ENCODE results near the gene ECE2.

Gene ECE2

DNA sequence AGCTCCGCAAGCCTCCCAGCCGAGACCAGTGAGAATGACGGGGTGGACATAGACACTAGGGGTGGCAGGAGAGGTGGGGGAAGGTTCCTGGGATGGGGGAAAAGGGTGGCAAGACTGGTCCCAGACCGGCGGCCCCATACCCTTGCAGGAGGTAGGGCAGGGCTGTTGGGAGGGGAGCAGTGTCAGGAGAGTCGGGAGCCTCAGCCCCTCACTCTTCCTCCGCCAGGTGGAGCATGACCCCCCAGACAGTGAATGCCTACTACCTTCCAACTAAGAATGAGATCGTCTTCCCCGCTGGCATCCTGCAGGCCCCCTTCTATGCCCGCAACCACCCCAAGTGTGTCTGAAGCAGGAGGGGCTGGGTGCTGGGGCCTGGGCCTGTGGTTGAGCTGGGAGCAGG is 14.5 kb downstream of the ECE2 start:
- Histone ChIP-seq H3K4me3 (replicated peaks; ENCODE audit: low read depth, low read length) (no peak overlapping the region), H3K36me3 (ENCODE audit: control insufficient read depth, insufficient read depth, low read length) (no peaks in the 10 kb centered on the region), H3K27me3 (replicated peaks; ENCODE audit: control insufficient read depth, insufficient read depth, low read length) (no peaks in the 10 kb centered on the region; the same call in 1 of the 2 replicates)
- TF ChIP-seq, protein P1, sequence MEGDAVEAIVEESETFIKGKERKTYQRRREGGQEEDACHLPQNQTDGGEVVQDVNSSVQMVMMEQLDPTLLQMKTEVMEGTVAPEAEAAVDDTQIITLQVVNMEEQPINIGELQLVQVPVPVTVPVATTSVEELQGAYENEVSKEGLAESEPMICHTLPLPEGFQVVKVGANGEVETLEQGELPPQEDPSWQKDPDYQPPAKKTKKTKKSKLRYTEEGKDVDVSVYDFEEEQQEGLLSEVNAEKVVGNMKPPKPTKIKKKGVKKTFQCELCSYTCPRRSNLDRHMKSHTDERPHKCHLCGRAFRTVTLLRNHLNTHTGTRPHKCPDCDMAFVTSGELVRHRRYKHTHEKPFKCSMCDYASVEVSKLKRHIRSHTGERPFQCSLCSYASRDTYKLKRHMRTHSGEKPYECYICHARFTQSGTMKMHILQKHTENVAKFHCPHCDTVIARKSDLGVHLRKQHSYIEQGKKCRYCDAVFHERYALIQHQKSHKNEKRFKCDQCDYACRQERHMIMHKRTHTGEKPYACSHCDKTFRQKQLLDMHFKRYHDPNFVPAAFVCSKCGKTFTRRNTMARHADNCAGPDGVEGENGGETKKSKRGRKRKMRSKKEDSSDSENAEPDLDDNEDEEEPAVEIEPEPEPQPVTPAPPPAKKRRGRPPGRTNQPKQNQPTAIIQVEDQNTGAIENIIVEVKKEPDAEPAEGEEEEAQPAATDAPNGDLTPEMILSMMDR (IDR thresholded peaks at IDR 0.05; ENCODE audit: insufficient read depth, low read length, poor library complexity, severe bottlenecking): no peak
- no peak for DNase-seq (ENCODE audit: extremely low read depth, insufficient read length)

DNA sequence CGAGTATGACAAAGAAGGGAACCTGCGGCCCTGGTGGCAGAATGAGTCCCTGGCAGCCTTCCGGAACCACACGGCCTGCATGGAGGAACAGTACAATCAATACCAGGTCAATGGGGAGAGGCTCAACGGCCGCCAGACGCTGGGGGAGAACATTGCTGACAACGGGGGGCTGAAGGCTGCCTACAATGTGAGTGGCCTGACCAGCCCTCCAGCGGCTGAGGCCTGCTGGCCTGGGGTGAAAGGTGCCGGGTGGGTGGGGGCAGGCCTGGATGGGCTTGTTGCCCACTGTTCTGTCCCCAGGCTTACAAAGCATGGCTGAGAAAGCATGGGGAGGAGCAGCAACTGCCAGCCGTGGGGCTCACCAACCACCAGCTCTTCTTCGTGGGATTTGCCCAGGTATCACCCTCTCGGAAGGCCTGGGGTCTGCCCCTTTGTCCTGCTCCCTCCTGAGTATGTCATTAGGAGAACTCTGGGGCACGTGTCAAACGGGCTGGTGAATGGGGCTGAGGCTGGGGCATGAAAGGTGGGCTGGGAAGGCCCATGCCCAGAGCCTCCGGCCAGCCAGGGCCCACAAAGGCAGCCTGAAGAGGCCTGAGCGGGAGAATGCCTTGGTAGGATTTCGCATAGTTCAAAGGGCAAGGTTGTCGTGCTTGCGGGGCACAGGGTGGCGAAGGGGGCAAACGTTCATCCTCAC is 15.4 kb downstream of the ECE2 start:
- TF ChIP-seq, protein P1 (IDR thresholded peaks at IDR 0.05; ENCODE audit: insufficient read depth, low read length, poor library complexity, severe bottlenecking): no peak
- DNase-seq (ENCODE audit: extremely low read depth, insufficient read length): no peak
- H3K4me3 ChIP-seq (replicated peaks; ENCODE audit: low read depth, low read length): no peak overlapping the region
- no peaks in the 10 kb centered on the region for H3K36me3 ChIP-seq (ENCODE audit: control insufficient read depth, insufficient read depth, low read length)
- no peaks in the 10 kb centered on the region for H3K27me3 ChIP-seq (replicated peaks; ENCODE audit: control insufficient read depth, insufficient read depth, low read length)

DNA sequence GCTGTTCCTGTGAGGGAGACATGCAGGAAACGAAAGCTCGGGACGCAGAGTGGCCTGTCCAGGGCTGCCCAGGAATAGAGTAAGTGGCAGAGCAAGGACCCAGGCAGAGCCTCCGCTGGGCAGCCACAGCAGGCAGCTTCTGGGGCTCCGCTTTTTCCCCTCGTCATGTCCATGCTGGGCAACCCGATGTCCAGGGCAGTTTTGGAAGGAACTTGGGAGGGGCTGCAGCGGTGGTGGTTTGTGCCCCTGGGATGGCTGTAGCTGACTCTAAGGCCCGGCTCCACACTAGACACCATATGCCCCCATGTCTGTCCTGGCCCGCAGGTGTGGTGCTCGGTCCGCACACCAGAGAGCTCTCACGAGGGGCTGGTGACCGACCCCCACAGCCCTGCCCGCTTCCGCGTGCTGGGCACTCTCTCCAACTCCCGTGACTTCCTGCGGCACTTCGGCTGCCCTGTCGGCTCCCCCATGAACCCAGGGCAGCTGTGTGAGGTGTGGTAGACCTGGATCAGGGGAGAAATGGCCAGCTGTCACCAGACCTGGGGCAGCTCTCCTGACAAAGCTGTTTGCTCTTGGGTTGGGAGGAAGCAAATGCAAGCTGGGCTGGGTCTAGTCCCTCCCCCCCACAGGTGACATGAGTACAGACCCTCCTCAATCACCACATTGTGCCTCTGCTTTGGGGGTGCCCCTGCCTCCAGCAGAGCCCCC is 16.1 kb downstream of the ECE2 start:
- DNase-seq (ENCODE audit: extremely low read depth, insufficient read length): no peak
- no peaks in the 10 kb centered on the region for H3K27me3 ChIP-seq (replicated peaks; ENCODE audit: control insufficient read depth, insufficient read depth, low read length)
- H3K36me3 ChIP-seq (ENCODE audit: control insufficient read depth, insufficient read depth, low read length): no peaks in the 10 kb centered on the region
- no peak overlapping the region for H3K4me3 ChIP-seq (replicated peaks; ENCODE audit: low read depth, low read length)
- TF ChIP-seq, protein P1 (IDR thresholded peaks at IDR 0.05; ENCODE audit: insufficient read depth, low read length, poor library complexity, severe bottlenecking): no peak

DNA sequence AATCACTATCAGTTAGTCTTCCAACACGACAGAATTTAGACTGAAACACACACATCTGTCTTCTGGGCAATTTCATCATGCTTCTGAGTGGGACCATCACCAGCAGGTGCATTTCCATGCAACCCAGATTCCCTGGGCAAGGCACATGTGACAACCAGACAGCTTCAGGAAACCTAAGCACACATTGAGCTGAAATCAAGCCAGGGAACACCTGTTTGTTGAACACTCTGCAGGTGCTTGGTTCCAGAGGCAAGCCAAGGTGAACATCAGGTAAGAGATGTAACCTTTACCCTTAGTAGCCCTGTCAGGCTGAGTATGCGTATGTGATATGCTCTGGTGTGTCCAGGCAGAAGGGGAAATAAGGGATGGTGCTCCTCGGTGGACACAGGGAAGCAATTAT is 19.9 kb downstream of the ECE2 start:
- TF ChIP-seq, protein P1 (IDR thresholded peaks at IDR 0.05; ENCODE audit: insufficient read depth, low read length, poor library complexity, severe bottlenecking): no peak

DNA sequence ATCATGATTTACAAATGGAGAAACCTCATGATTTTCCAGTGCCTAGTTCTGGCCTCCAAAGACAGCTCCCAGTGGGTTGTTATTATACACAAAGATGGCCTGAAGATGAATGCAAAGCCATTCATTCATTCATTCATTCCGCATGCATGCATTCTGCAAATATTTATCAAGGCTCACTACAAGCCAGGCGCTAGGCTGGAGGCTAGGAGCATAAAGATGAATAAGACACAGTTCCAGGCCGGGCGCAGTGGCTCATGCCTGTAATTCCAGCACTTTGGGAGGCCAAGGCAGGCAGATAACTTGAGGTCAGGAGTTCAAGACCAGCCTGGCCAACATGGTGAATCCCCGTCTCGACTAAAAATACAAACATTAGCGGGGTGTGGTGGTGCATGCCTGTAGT is 20.8 kb downstream of the ECE2 start:
- no peak for DNase-seq (ENCODE audit: extremely low read depth, insufficient read length)
- TF ChIP-seq, protein P1 (IDR thresholded peaks at IDR 0.05; ENCODE audit: insufficient read depth, low read length, poor library complexity, severe bottlenecking): no peak
- H3K36me3 ChIP-seq (ENCODE audit: control insufficient read depth, insufficient read depth, low read length): peaks cover 4% of the 10 kb centered on the region
- H3K4me3 ChIP-seq (replicated peaks; ENCODE audit: low read depth, low read length): no peak overlapping the region
- no peaks in the 10 kb centered on the region for H3K27me3 ChIP-seq (replicated peaks; ENCODE audit: control insufficient read depth, insufficient read depth, low read length)

More for the DNA sequence above, 19.9 kb downstream of the ECE2 start:
- no peak for DNase-seq (ENCODE audit: extremely low read depth, insufficient read length)
- Histone ChIP-seq H3K4me3 (replicated peaks; ENCODE audit: low read depth, low read length) (no peak overlapping the region), H3K36me3 (ENCODE audit: control insufficient read depth, insufficient read depth, low read length) (no peaks in the 10 kb centered on the region), H3K27me3 (replicated peaks; ENCODE audit: control insufficient read depth, insufficient read depth, low read length) (no peaks in the 10 kb centered on the region)

Data from GM06990 (cell line).